Stomach (tissue), 4 donors: Measurements from ENCODE around the gene HOXD3.

ENCODE experiments used
- POLR2A ChIP-seq, 4 donors: fragments of 450-650 bp; IDR thresholded peaks; one replicate each; pipeline ENCODE4 v1.6.1; 2016; ENCODE audit warnings: antibody characterized with exemption in 4 of 4, control low read depth in 2 of 4, mild to moderate bottlenecking in 1 of 4, moderate library complexity in 1 of 4
- TF ChIP-seq, protein P1 (sequence below), 7 experiments: fragments of 450-650 bp in 4 of 7; fragments of 200-600 bp in 3 of 7; sonication (generic) in 3 of 7; IDR thresholded peaks; one replicate each; pipeline ENCODE4 v1.5.1; 2016 to 2019; ENCODE audit warnings: antibody characterized with exemption in 7 of 7, control low read depth in 2 of 7, mild to moderate bottlenecking in 1 of 7

DNA sequence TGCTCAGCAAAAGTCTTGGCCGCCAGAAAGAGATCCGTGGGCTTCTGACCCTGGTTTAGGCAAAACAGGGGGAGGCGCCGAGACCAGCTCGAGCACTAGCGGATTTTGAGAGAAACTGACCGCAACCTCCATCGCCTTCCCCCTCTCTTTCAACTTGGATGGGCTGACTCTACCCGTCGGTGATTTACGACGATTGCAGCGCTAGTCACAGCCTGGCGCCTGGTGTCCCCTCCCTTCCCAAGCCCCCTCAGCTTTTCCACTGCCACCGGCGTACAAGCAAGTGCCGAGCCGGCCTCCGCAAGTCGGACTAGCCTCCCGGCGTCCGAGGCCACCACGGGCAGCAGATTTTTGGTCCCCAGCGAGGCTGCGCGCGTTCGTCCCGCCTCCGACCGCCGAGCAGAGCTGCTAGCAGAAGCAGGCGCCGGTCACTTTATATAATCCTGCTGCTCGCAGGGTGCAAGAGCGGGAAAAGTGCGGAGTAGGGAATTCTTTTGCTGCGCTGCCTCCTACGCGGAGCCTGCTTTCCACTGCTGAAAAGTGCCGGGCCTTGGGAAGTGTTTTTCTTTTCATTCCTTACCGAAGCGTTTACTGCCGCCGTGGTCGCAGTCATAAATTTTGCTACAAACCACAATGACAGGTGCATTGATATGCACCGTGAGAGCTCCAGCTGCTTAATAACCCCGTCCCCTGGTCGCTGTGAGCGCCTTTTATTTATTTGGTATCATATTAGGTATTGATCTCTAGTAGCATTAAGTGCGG is 7.7 kb downstream of the HOXD3 start:
- TF ChIP-seq, protein P1, sequence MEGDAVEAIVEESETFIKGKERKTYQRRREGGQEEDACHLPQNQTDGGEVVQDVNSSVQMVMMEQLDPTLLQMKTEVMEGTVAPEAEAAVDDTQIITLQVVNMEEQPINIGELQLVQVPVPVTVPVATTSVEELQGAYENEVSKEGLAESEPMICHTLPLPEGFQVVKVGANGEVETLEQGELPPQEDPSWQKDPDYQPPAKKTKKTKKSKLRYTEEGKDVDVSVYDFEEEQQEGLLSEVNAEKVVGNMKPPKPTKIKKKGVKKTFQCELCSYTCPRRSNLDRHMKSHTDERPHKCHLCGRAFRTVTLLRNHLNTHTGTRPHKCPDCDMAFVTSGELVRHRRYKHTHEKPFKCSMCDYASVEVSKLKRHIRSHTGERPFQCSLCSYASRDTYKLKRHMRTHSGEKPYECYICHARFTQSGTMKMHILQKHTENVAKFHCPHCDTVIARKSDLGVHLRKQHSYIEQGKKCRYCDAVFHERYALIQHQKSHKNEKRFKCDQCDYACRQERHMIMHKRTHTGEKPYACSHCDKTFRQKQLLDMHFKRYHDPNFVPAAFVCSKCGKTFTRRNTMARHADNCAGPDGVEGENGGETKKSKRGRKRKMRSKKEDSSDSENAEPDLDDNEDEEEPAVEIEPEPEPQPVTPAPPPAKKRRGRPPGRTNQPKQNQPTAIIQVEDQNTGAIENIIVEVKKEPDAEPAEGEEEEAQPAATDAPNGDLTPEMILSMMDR (IDR thresholded peaks at IDR 0.05) = no peak
- no peak for TF ChIP-seq POLR2A (IDR thresholded peaks at IDR 0.05)
